ENCODE results near the gene PIK3R4. TPM values are rescaled to one million over a fixed set of nuclear protein-coding genes. Genes with fewer than 3 reads are reported as not detected.

PIK3R4 gene
- total RNA-seq, 1 donor from 2014 or later, result 20.0 TPM

- DNase-seq (ENCODE audit: low spot score), result no peak
Observed at GRCh38 chr3:130741946-130742610, 4.6 kb downstream of the PIK3R4 start.

- no peak for DNase-seq (ENCODE audit: low spot score)
Observed at GRCh38 chr3:130739848-130740247, 6.8 kb downstream of the PIK3R4 start.

GRCh38 chr3:130738241-130738640 is 8.4 kb downstream of the PIK3R4 start:
- DNase-seq (ENCODE audit: low spot score), result no peak

GRCh38 chr3:130737622-130738021 is 9.0 kb downstream of the PIK3R4 start:
- no peak for DNase-seq (ENCODE audit: low spot score)

- no peak for DNase-seq (ENCODE audit: low spot score)
Observed at GRCh38 chr3:130733236-130733875, 13.3 kb downstream of the PIK3R4 start.

- no peak for DNase-seq (ENCODE audit: low spot score)
Observed at GRCh38 chr3:130732501-130732900, 14.1 kb downstream of the PIK3R4 start.

GRCh38 chr3:130731817-130732216 is 14.8 kb downstream of the PIK3R4 start:
- no peak for DNase-seq (ENCODE audit: low spot score)

- DNase-seq (ENCODE audit: low spot score), result no peak
Observed at GRCh38 chr3:130729154-130729553, 17.5 kb downstream of the PIK3R4 start.

- no peak for DNase-seq (ENCODE audit: low spot score)
Observed at GRCh38 chr3:130728037-130728436, 18.6 kb downstream of the PIK3R4 start.

GRCh38 chr3:130725746-130726145 is 20.9 kb downstream of the PIK3R4 start:
- no peak for DNase-seq (ENCODE audit: low spot score)

- DNase-seq (ENCODE audit: low spot score), result no peak
Observed at GRCh38 chr3:130715616-130716015, 31.0 kb downstream of the PIK3R4 start.

- DNase-seq (ENCODE audit: low spot score), result no peak
Observed at GRCh38 chr3:130712718-130713423, 33.8 kb downstream of the PIK3R4 start.

GRCh38 chr3:130711565-130712324 is 34.9 kb downstream of the PIK3R4 start:
- DNase-seq (ENCODE audit: low spot score), result peak; percentile 52

GRCh38 chr3:130709671-130710070 is 37.0 kb downstream of the PIK3R4 start:
- DNase-seq (ENCODE audit: low spot score), result peak; percentile 89

GRCh38 chr3:130707902-130708601 is 38.6 kb downstream of the PIK3R4 start:
- no peak for DNase-seq (ENCODE audit: low spot score)

- DNase-seq (ENCODE audit: low spot score), result no peak
Observed at GRCh38 chr3:130705501-130705900, 41.1 kb downstream of the PIK3R4 start.

- DNase-seq (ENCODE audit: low spot score), result no peak
Observed at GRCh38 chr3:130702985-130703384, 43.6 kb downstream of the PIK3R4 start.

GRCh38 chr3:130700541-130700940 is 46.1 kb downstream of the PIK3R4 start:
- peak; percentile 17 for DNase-seq (ENCODE audit: low spot score)

GRCh38 chr3:130699765-130700164 is 46.9 kb downstream of the PIK3R4 start:
- DNase-seq (ENCODE audit: low spot score), result no peak

- no peak for DNase-seq (ENCODE audit: low spot score)
Observed at GRCh38 chr3:130693314-130693713, 53.3 kb downstream of the PIK3R4 start.

GRCh38 chr3:130692455-130692854 is 54.2 kb downstream of the PIK3R4 start:
- DNase-seq (ENCODE audit: low spot score), result no peak
